NCI-H2029 treated with DMSO at 0.1 percent for 48 hours (cell line): ENCODE measurements around the gene PRR23C.
"Not testable (repeated sequence)": the region's sequence is repeated elsewhere in the genome, so short reads cannot be mapped to it uniquely, and the experiment has no call there.

Experiments used
- DNase-seq: peaks from one replicate; lab custom pipeline; 2025; lab: John Stamatoyannopoulos, UW

The PRR23C gene

GRCh38 chr3:139044366-139045210, at the start of gene PRR23C:
Gene PRR23C, minus strand, starts transcription at chr3:139044892. Its CDS starts 272 bp downstream, at chr3:139044620.
- DNase-seq: no peak

GRCh38 chr3:139093840-139094239, 49.1 kb upstream of the PRR23C start:
- DNase-seq: no peak

GRCh38 chr3:139088462-139089324, 44.0 kb upstream of the PRR23C start:
- no peak for DNase-seq

- no peak for DNase-seq
Measured at GRCh38 chr3:139087621-139088020, 42.9 kb upstream of the PRR23C start.

GRCh38 chr3:139084176-139084575, 39.5 kb upstream of the PRR23C start:
- DNase-seq: no peak

- no peak for DNase-seq
Measured at GRCh38 chr3:139074565-139075115, 29.9 kb upstream of the PRR23C start.

- DNase-seq: no peak
Measured at GRCh38 chr3:139062918-139063317, 18.2 kb upstream of the PRR23C start.

GRCh38 chr3:139052802-139053600, 8.3 kb upstream of the PRR23C start:
- DNase-seq: no peak

GRCh38 chr3:139043554-139044365, 932 bp downstream of the PRR23C start:
- DNase-seq: no peak

GRCh38 chr3:139037478-139037877, 7.2 kb downstream of the PRR23C start:
- no peak for DNase-seq

GRCh38 chr3:139032326-139033002, 12.2 kb downstream of the PRR23C start:
- no peak for DNase-seq

GRCh38 chr3:139030576-139030975, 14.1 kb downstream of the PRR23C start:
- not testable (repeated sequence) for DNase-seq

GRCh38 chr3:139024968-139025367, 19.7 kb downstream of the PRR23C start:
- no peak for DNase-seq

- no peak for DNase-seq
Measured at GRCh38 chr3:139020868-139021234, 23.8 kb downstream of the PRR23C start, which contains the start of gene PRR23B. Gene PRR23B, minus strand, starts transcription at chr3:139020926. Its CDS starts 265 bp downstream, at chr3:139020661.

GRCh38 chr3:139020036-139020867, 24.4 kb downstream of the PRR23C start:
- no peak for DNase-seq

GRCh38 chr3:139016430-139017048, 28.2 kb downstream of the PRR23C start:
- no peak for DNase-seq

GRCh38 chr3:139006051-139006716, 38.5 kb downstream of the PRR23C start, which contains the start of gene PRR23A:
Gene PRR23A, minus strand, starts transcription at chr3:139006268. Its CDS starts 0 bp downstream, at chr3:139006268.
- no peak for DNase-seq

GRCh38 chr3:139005356-139005993, 39.2 kb downstream of the PRR23C start:
- no peak for DNase-seq
